OCI-LY7 (cell line): Measurements from ENCODE around the gene AGAP2. TPM values are rescaled to one million over a fixed set of nuclear protein-coding genes. Genes with fewer than 3 reads are reported as not detected.

Experiments used
- BruUV-seq: library from RNA; stranded (reverse); fragments of 400-500 nt; replicated peaks from 2 replicates; lab custom pipeline; 2021; lab: Mats Ljungman, UMichigan
- CTCF ChIA-PET: fragments of 300-600 bp; sonication (Branson Sonifier 250); formaldehyde crosslinking; loops from one replicate; lab custom pipeline; 2022; ENCODE audit warnings: antibody characterized with exemption; ENCODE audit not compliant: unreplicated experiment; lab: Charles Lee
- POLR2A ChIA-PET: fragments of 300-600 bp; sonication (Branson Sonifier 250); formaldehyde crosslinking; loops from one replicate; lab custom pipeline; 2022; ENCODE audit warnings: antibody characterized with exemption; lab: Charles Lee
- DNase-seq: peaks from one replicate; pipeline ENCODE4 v3.0.0-alpha.2; 2015; ENCODE audit warnings: low spot score
- H2AFZ ChIP-seq: fragments of 200-600 bp; sonication (generic), shearing (Covaris generic); 2 replicates; pipeline ENCODE4 v1.6.1; 2014; ENCODE audit warnings: mild to moderate bottlenecking, antibody characterized with exemption, low read length, moderate library complexity
- H3K27ac ChIP-seq: fragments of 200-600 bp; sonication (generic); 2 replicates; pipeline ENCODE4 v1.5.1; 2014; ENCODE audit warnings: mixed run types, low read depth, mild to moderate bottlenecking, moderate library complexity, low read length, inconsistent platforms; ENCODE audit not compliant: poor library complexity, severe bottlenecking
- H3K36me3 ChIP-seq: fragments of 200-600 bp; sonication (generic); 2 replicates; pipeline ENCODE4 v1.6.1; 2014; ENCODE audit warnings: mild to moderate bottlenecking, antibody characterized with exemption, low read length, moderate library complexity, mixed read lengths; ENCODE audit not compliant: insufficient read depth
- H3K4me1 ChIP-seq: fragments of 200-600 bp; sonication (generic); 2 replicates; pipeline ENCODE4 v1.5.1; 2014; ENCODE audit warnings: mild to moderate bottlenecking, low read length; ENCODE audit not compliant: insufficient read depth, poor library complexity, severe bottlenecking
- H3K4me2 ChIP-seq: fragments of 200-600 bp; sonication (generic); 2 replicates; pipeline ENCODE4 v1.6.1; 2014; ENCODE audit warnings: mild to moderate bottlenecking, low read length
- H3K4me3 ChIP-seq: fragments of 200-600 bp; sonication (generic); 2 replicates; pipeline ENCODE4 v1.5.1; 2014; ENCODE audit warnings: mild to moderate bottlenecking, low read depth, low read length; ENCODE audit not compliant: poor library complexity, severe bottlenecking
- H3K79me2 ChIP-seq: fragments of 200-600 bp; sonication (generic); 2 replicates; pipeline ENCODE4 v1.6.1; 2016; ENCODE audit warnings: low read depth, mild to moderate bottlenecking, low read length, moderate library complexity, mixed read lengths; ENCODE audit not compliant: insufficient read depth
- H3K9me2 ChIP-seq: fragments of 200-600 bp; sonication (generic); 2 replicates; pipeline ENCODE4 v1.6.1; 2016; ENCODE audit warnings: mild to moderate bottlenecking, low read length, mixed read lengths; ENCODE audit not compliant: insufficient read depth
- H3K9me3 ChIP-seq: fragments of 200-600 bp; sonication (generic); 2 replicates; pipeline ENCODE4 v1.6.1; 2014; ENCODE audit warnings: mild to moderate bottlenecking, mixed run types, low read length, mixed read lengths
- H4K20me1 ChIP-seq: fragments of 200-600 bp; sonication (generic); 2 replicates; pipeline ENCODE4 v1.6.1; 2014; ENCODE audit warnings: mild to moderate bottlenecking, antibody characterized with exemption, low read length, moderate library complexity, mixed read lengths; ENCODE audit not compliant: insufficient read depth
- CTCF ChIP-seq: fragments of 200-600 bp; sonication (generic); conservative IDR thresholded peaks from 2 replicates; pipeline ENCODE4 v1.5.1; 2014; ENCODE audit warnings: mild to moderate bottlenecking, antibody characterized with exemption, low read length, moderate library complexity, mixed read lengths
- EZH2phosphoT487 ChIP-seq: fragments of 200-600 bp; sonication (generic); IDR thresholded peaks from 2 replicates; pipeline ENCODE4 v1.6.1; 2018; ENCODE audit warnings: low read depth, borderline replicate concordance, mild to moderate bottlenecking, mixed run types, antibody characterized with exemption, low read length, moderate library complexity, mixed read lengths
- intact Hi-C: fragments of 100-400 bp; cut with micrococcal nuclease; formaldehyde crosslinking; loops from one replicate; pipeline ENCODE4 v1.10.0; 2022; ENCODE audit not compliant: unreplicated experiment
- total RNA-seq, 2 experiments: library from RNA; depleted of rRNA in 1 of 2; stranded (reverse); fragments of >200 nt in 1 of 2; shearing (Covaris generic) in 1 of 2; gene quantifications; 2 replicates each; pipeline ENCODE4 v1.2.3, GENCODE V29; 2014 to 2022

The AGAP2 gene
- total RNA-seq, 2 experiments from 2014 or later: 14.8 to 26.5 TPM

GRCh38 chr12:57770734-57771133 lies 32.2 kb upstream of the AGAP2 start:
- ChIA-PET CTCF (no interaction called here), POLR2A (interaction anchor here (0.5 kb wide), 1 partner anchor 19 kb away, joined by 3 read pairs; the partner anchor contains the start of gene CDK4)
- DNase-seq: no peak
- Histone ChIP-seq H2AFZ (no peak overlapping the region), H3K27ac (peak overlapping the region; percentile 70), H3K4me1 (peaks cover 21% of the 10 kb centered on the region), H3K36me3 (peaks cover 32% of the 10 kb centered on the region), H3K9me3 (no peaks in the 10 kb centered on the region), H3K4me2 (peak overlapping the region; percentile 83), H3K9me2 (no peaks in the 10 kb centered on the region), H4K20me1 (no peaks in the 10 kb centered on the region), H3K4me3 (peak overlapping the region; percentile 81), H3K79me2 (peaks cover 12% of the 10 kb centered on the region; the same call in 1 of the 2 replicates)
- intact Hi-C loops: no loop called here
- BruUV-seq: no TSS peak
- TF ChIP-seq EZH2phosphoT487 (no peak), CTCF (no peak)

DNA sequence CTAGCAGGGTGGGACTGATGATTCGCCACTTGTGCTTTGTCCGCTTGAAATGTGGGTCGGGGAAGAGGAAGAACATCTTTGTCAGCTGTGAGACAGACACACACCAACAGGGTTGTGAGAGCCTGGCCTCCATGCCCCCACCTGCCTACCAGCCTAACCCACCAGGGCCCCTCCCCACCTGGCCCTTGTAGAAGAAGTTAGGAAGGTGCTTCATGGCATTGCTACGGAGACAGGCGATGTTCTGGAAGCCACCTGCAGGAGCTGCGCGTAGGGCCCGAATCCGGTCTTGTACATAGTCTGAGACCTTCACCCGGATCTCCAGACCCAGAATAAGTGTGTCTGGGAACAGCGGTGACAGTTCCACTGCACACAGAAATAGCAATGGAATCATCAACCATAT lies 31.1 kb upstream of the AGAP2 start:
- TF ChIP-seq CTCF: no peak
- TF ChIP-seq EZH2phosphoT487: no peak
- peaks cover 12% of the 10 kb centered on the region; the same call in 1 of the 2 replicates for H3K79me2 ChIP-seq
- intact Hi-C loops: no loop called here
- CTCF ChIA-PET: no interaction called here
- no peaks in the 10 kb centered on the region for H3K9me2 ChIP-seq
- no peak for DNase-seq
- peaks cover 25% of the 10 kb centered on the region for H3K4me1 ChIP-seq
- H3K9me3 ChIP-seq: no peaks in the 10 kb centered on the region
- POLR2A ChIA-PET: interaction anchor here (0.6 kb wide), 1 partner anchor 75 kb away, joined by 8 read pairs; no protein-coding TSS in a partner anchor
- peaks cover 32% of the 10 kb centered on the region for H3K36me3 ChIP-seq
- no peak overlapping the region for H3K4me2 ChIP-seq
- no peak overlapping the region for H3K4me3 ChIP-seq
- no peaks in the 10 kb centered on the region for H4K20me1 ChIP-seq
- no TSS peak for BruUV-seq
- no peak overlapping the region for H2AFZ ChIP-seq
- no peak overlapping the region for H3K27ac ChIP-seq

DNA sequence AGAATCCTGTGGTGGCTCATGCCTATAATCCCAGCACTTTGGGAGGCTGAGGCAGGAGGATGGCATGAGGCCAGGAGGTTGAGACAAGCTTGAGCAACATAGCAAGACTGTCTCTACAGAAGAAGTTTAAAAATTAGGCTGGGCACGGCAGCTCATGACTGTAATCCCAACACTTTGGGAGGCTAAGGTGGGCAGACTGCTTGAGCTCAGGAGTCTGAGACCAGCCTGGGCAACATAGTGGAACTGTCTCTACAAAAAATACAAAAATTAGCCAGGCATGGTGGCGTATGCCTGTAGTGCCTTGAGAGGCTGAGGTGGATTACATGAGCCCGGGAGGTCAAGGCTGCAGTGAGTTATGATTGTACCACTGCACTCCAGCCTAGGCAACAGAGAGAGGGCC lies 29.3 kb upstream of the AGAP2 start:
- POLR2A ChIA-PET: no interaction called here
- CTCF ChIA-PET: interaction anchor here (0.6 kb wide), 1 partner anchor 11 kb away, joined by 3 read pairs; no protein-coding TSS in a partner anchor

More for the DNA sequence above, 29.3 kb upstream of the AGAP2 start:
- no peak overlapping the region for H3K27ac ChIP-seq
- H4K20me1 ChIP-seq: no peaks in the 10 kb centered on the region
- H3K4me3 ChIP-seq: no peak overlapping the region
- no peak for DNase-seq
- no peak overlapping the region for H3K4me2 ChIP-seq
- no peak overlapping the region for H2AFZ ChIP-seq
- no peaks in the 10 kb centered on the region for H3K9me2 ChIP-seq
- TF ChIP-seq EZH2phosphoT487 (no peak), CTCF (no peak)
- peaks cover 17% of the 10 kb centered on the region for H3K4me1 ChIP-seq
- peaks cover 12% of the 10 kb centered on the region; the same call in 1 of the 2 replicates for H3K79me2 ChIP-seq
- intact Hi-C loops: no loop called here
- BruUV-seq: no TSS peak
- H3K36me3 ChIP-seq: peaks cover 36% of the 10 kb centered on the region
- H3K9me3 ChIP-seq: no peaks in the 10 kb centered on the region
